ENCODE measurements around the gene IFNGR2. TPM values are rescaled to one million over a fixed set of nuclear protein-coding genes. Genes with fewer than 3 reads are reported as not detected.

IFNGR2 gene
- total and polyA plus RNA-seq, 2 of the 8 experiments (the other 6 are each of a cell fraction or from before 2014, with no cell fraction given), result 36.0 to 46.4 TPM

- Histone ChIP-seq H4K8ac (ENCODE audit: extremely low read depth, insufficient read depth, low read length) (no peak overlapping the region), H2AFZ (ENCODE audit: low read length) (no peak overlapping the region), H3K27me3 (replicated peaks in 1 of 4; ENCODE audit: control insufficient read depth in 3 of 4, extremely low read depth in 1 of 4, insufficient read depth in 3 of 4, low read length in 3 of 4) (no peaks in the 10 kb centered on the region), H3K4me1 (replicated peaks in 1 of 4; ENCODE audit: control insufficient read depth in 3 of 4, insufficient read depth in 4 of 4, low read length in 3 of 4) (no peaks in the 10 kb centered on the region), H2BK12ac (ENCODE audit: low read depth, low read length) (no peak overlapping the region), H2BK15ac (ENCODE audit: low read length) (no peak overlapping the region), H4K91ac (replicated peaks; ENCODE audit: insufficient read length, low read length) (no peak overlapping the region), H3K27ac (ENCODE audit: low read depth, low read length) (no peak overlapping the region), H3K18ac (ENCODE audit: extremely low read depth, low read length) (no peak overlapping the region), H3K4me3 (ENCODE audit: extremely low read depth in 1 of 4, insufficient read depth in 2 of 4, low read depth in 3 of 4, low read length in 4 of 4) (no peak overlapping the region), H3K79me2 (ENCODE audit: control insufficient read depth in 1 of 2, insufficient read depth in 2 of 2, low read length in 2 of 2) (no peaks in the 10 kb centered on the region), H2BK120ac (replicated peaks; ENCODE audit: low read depth, low read length) (no peak overlapping the region), H3K79me1 (ENCODE audit: low read depth, low read length) (no peaks in the 10 kb centered on the region), H3K9me3 (ENCODE audit: insufficient read depth in 2 of 2, low read depth in 1 of 2, low read length in 1 of 2) (no peaks in the 10 kb centered on the region), H3K4ac (replicated peaks; ENCODE audit: insufficient read length, low read depth, low read length) (no peak overlapping the region), H3K23ac (ENCODE audit: insufficient read length) (no peak overlapping the region), H3K9ac (replicated peaks in 1 of 4; ENCODE audit: extremely low read depth in 1 of 4, low read depth in 3 of 4, low read length in 3 of 4) (no peak overlapping the region), H3K4me2 (ENCODE audit: insufficient read depth in 1 of 2, low read depth in 2 of 2, low read length in 2 of 2) (no peak overlapping the region), H2BK20ac (ENCODE audit: low read length) (no peak overlapping the region), H3K23me2 (ENCODE audit: low read depth, low read length) (no peaks in the 10 kb centered on the region), H4K20me1 (replicated peaks in 1 of 2; ENCODE audit: control insufficient read depth in 1 of 2, insufficient read depth in 2 of 2, low read length in 2 of 2) (no peaks in the 10 kb centered on the region), H3K36me3 (ENCODE audit: control insufficient read depth in 2 of 4, insufficient read depth in 4 of 4, low read length in 3 of 4) (peaks cover 10 to 57% (median 42%) of the 10 kb centered on the region in 4 experiments; a peak in 7 of 8 replicates), H4K5ac (ENCODE audit: insufficient read length, low read depth, low read length) (no peak overlapping the region), H2AK5ac (ENCODE audit: low read depth, low read length) (no peak overlapping the region), H2BK5ac (ENCODE audit: low read depth, low read length) (no peak overlapping the region), H3K14ac (ENCODE audit: insufficient read length) (no peak overlapping the region), H3K56ac (replicated peaks; ENCODE audit: insufficient read length, low read depth, low read length) (no peak overlapping the region)
- DNase-seq (ENCODE audit: low read depth in 1 of 2, low spot score in 2 of 2) (no peak), FAIRE-seq (no peak)
- CTCF ChIA-PET (ENCODE audit: partially characterized antibody), result interaction anchor here (1.2 kb wide), 1 partner anchor 12 kb away, joined by 6 read pairs; no protein-coding TSS in a partner anchor
- TF ChIP-seq SIRT6 (IDR thresholded peaks at IDR 0.05; ENCODE audit: low read length), result no peak
- no peak for TF ChIP-seq POLR2AphosphoS5 (IDR thresholded peaks at IDR 0.05; ENCODE audit: low read depth, low read length)
- no peak for TF ChIP-seq USF2 (IDR thresholded peaks at IDR 0.05; ENCODE audit: low read length)
- TF ChIP-seq HDAC2 (IDR thresholded peaks at IDR 0.05; ENCODE audit: borderline replicate concordance in 1 of 2, low read depth in 2 of 2, low read length in 2 of 2), result no peak
- no peak for TF ChIP-seq HDAC6 (IDR thresholded peaks at IDR 0.05; ENCODE audit: low read depth, low read length)
- no peak for TF ChIP-seq PHF8 (conservative IDR thresholded peaks at IDR 0.05; ENCODE audit: low read depth, low read length)
- TF ChIP-seq CHD2 (IDR thresholded peaks at IDR 0.05; ENCODE audit: low read length), result no peak
- TF ChIP-seq BRCA1 (IDR thresholded peaks at IDR 0.05; ENCODE audit: low read depth, low read length), result no peak
- WGBS, 2 experiments (ENCODE audit: extremely low coverage in 1 of 2, insufficient coverage in 1 of 2, insufficient read length in 1 of 2, insufficient replicate concordance in 2 of 2, low coverage in 1 of 2, low lambda C conversion rate in 2 of 2, missing lambda C conversion rate in 1 of 2), result 93% methylated on average over 8 of the region's 8 CpGs; no CpG with 5 or more reads in 1 of the 2 experiments
- POLR2A ChIA-PET (ENCODE audit: partially characterized antibody), result no interaction called here
Measured at GRCh38 chr21:33433425-33434114, 30.4 kb downstream of the IFNGR2 start.
